Fibroblast of mammary gland (primary cell): Measurements from ENCODE around the gene PTPRM.

Experiments used
- DNase-seq: peaks from one replicate; pipeline ENCODE4 v3.0.0-alpha.2; 2010; ENCODE audit warnings: low read depth
- H3K4me3 ChIP-seq: 2 replicates; pipeline ENCODE4 v1.5.1; 2011; ENCODE audit warnings: low read depth, mild to moderate bottlenecking, low read length, moderate library complexity; ENCODE audit not compliant: control insufficient read depth
- CTCF ChIP-seq: conservative IDR thresholded peaks from 2 replicates; pipeline ENCODE4 v1.5.1; 2011; ENCODE audit warnings: low read depth, low read length, inconsistent platforms; ENCODE audit not compliant: control insufficient read depth, insufficient read depth

The PTPRM gene

GRCh38 chr18:7596147-7596546 lies 29.0 kb downstream of the PTPRM start:
- H3K4me3 ChIP-seq: no peak overlapping the region
- DNase-seq: peak; percentile 73
- no peak for TF ChIP-seq CTCF

- no peak for DNase-seq
- TF ChIP-seq CTCF: no peak
- no peak overlapping the region for H3K4me3 ChIP-seq
These were observed 30.4 kb downstream of the PTPRM start for GRCh38 chr18:7597500-7597899.

GRCh38 chr18:7598167-7599047 lies 31.3 kb downstream of the PTPRM start:
- TF ChIP-seq CTCF: no peak
- H3K4me3 ChIP-seq: no peak overlapping the region
- DNase-seq: peak; percentile 73

- no peak for TF ChIP-seq CTCF
- no peak for DNase-seq
These were observed 32.9 kb downstream of the PTPRM start for GRCh38 chr18:7600036-7600435.

GRCh38 chr18:7600528-7601245 lies 33.6 kb downstream of the PTPRM start:
- DNase-seq: no peak
- H3K4me3 ChIP-seq: no peak overlapping the region

More at GRCh38 chr18:7600036-7600435, 32.9 kb downstream of the PTPRM start:
- H3K4me3 ChIP-seq: no peak overlapping the region

GRCh38 chr18:7601246-7601615 lies 34.1 kb downstream of the PTPRM start:
- no peak overlapping the region for H3K4me3 ChIP-seq
- peak; percentile 15 for TF ChIP-seq CTCF
- DNase-seq: peak; percentile 54

More at GRCh38 chr18:7600528-7601245, 33.6 kb downstream of the PTPRM start:
- TF ChIP-seq CTCF: no peak
